B cell (primary cell): Measurements from ENCODE around the gene ZFPM1. TPM values are rescaled to one million over a fixed set of nuclear protein-coding genes. Genes with fewer than 3 reads are reported as not detected.

Source experiments
- ATAC-seq: fragments of 200-7000 bp; cut with Tn5 transposase; one replicate; pipeline ENCODE4 v1.10.0; 2021; ENCODE audit warnings: low read depth, mild to moderate bottlenecking, moderate number of reproducible peaks, moderate library complexity
- CTCF ChIA-PET: fragments of 350-600 bp; sonication (Branson Sonifier 250); formaldehyde crosslinking; loops from one replicate; lab custom pipeline; 2021; ENCODE audit warnings: antibody characterized with exemption, inconsistent platforms; lab: Charles Lee
- POLR2A ChIA-PET: fragments of 350-600 bp; sonication (Branson Sonifier 250); formaldehyde crosslinking; loops from one replicate; lab custom pipeline; 2021; ENCODE audit warnings: antibody characterized with exemption; lab: Charles Lee
- DNase-seq: peaks from one replicate; pipeline ENCODE4 v3.0.0; 2013
- H2AFZ ChIP-seq: 2 replicates; pipeline ENCODE4 v1.6.1; 2012; ENCODE audit warnings: mild to moderate bottlenecking, low read depth, low read length; ENCODE audit not compliant: insufficient read depth, poor library complexity, severe bottlenecking
- H3K27ac ChIP-seq, 2 donors: 1 replicate in 1 of 2; 2 replicates in 1 of 2; pipeline ENCODE4 v1.5.1; 2012 to 2013; ENCODE audit warnings: low read length in 2 of 2, mild to moderate bottlenecking in 2 of 2, moderate library complexity in 1 of 2
- H3K27me3 ChIP-seq, 4 experiments: fragments of 200-600 bp in 1 of 4; sonication (generic) in 1 of 4; replicated peaks in 1 of 4; 1 replicate in 2 of 4; 2 replicates in 2 of 4; pipeline versions ENCODE4 v1.6.1 to v1.7.0; 2013 to 2016; ENCODE audit warnings: low read length in 3 of 4, mild to moderate bottlenecking in 2 of 4, mixed read lengths in 1 of 4, moderate library complexity in 1 of 4; ENCODE audit not compliant: insufficient read depth in 4 of 4, control insufficient read depth in 3 of 4; ENCODE audit errors: control extremely low read depth in 1 of 4
- H3K36me3 ChIP-seq, 2 experiments: replicated peaks in 1 of 2; 1 replicate in 1 of 2; 2 replicates in 1 of 2; pipeline versions ENCODE4 v1.6.1 to v1.7.1; 2013; ENCODE audit warnings: low read length in 1 of 2; ENCODE audit not compliant: insufficient read depth in 2 of 2, control insufficient read depth in 1 of 2; ENCODE audit errors: control extremely low read depth in 1 of 2, extremely low read depth in 1 of 2
- H3K4me1 ChIP-seq, 2 donors: fragments of 200-600 bp in 1 of 2; sonication (generic) in 1 of 2; 1 replicate in 1 of 2; 2 replicates in 1 of 2; pipeline versions ENCODE4 v1.5.1 to v1.6.1; 2013 to 2017; ENCODE audit warnings: low read length in 2 of 2; ENCODE audit not compliant: control insufficient read depth in 2 of 2, insufficient read depth in 2 of 2
- H3K4me2 ChIP-seq: replicated peaks from 2 replicates; pipeline ENCODE3; 2012; ENCODE audit warnings: mild to moderate bottlenecking, low read depth, low read length; ENCODE audit not compliant: poor library complexity, severe bottlenecking
- H3K4me3 ChIP-seq, 5 experiments: fragments of 200-600 bp in 1 of 5; sonication (generic) in 1 of 5; 1 replicate in 3 of 5; 2 replicates in 2 of 5; pipeline versions ENCODE4 v1.5.1 to v1.7.0; 2011 to 2016; ENCODE audit warnings: low read length in 4 of 5, mild to moderate bottlenecking in 4 of 5, low read depth in 2 of 5, control low read depth in 1 of 5, moderate library complexity in 1 of 5; ENCODE audit not compliant: insufficient read depth in 1 of 5; ENCODE audit errors: control extremely low read depth in 1 of 5, extremely low read depth in 1 of 5
- H3K79me2 ChIP-seq: fragments of 200-600 bp; sonication (generic); one replicate; pipeline ENCODE4 v1.6.0; 2016; ENCODE audit warnings: low read length; ENCODE audit not compliant: control insufficient read depth, insufficient read depth
- H3K9ac ChIP-seq: fragments of 200-600 bp; sonication (generic); 2 replicates; pipeline ENCODE4 v1.6.1; 2017; ENCODE audit warnings: mild to moderate bottlenecking, low read length, moderate library complexity
- H3K9me3 ChIP-seq, 3 donors: one replicate each; pipeline versions ENCODE4 v1.6.1 to v1.7.1; 2013; ENCODE audit warnings: low read length in 2 of 3; ENCODE audit not compliant: control insufficient read depth in 2 of 3, insufficient read depth in 1 of 3; ENCODE audit errors: control extremely low read depth in 1 of 3
- H4K20me1 ChIP-seq: 2 replicates; pipeline ENCODE4 v1.6.0; 2012; ENCODE audit warnings: mild to moderate bottlenecking, low read length; ENCODE audit not compliant: insufficient read depth, control insufficient read depth, poor library complexity, severe bottlenecking
- H3K27ac Mint-ChIP-seq: one replicate; pipeline ENCODE4 v1.8.0; 2021; ENCODE audit warnings: mixed read lengths
- H3K27me3 Mint-ChIP-seq: one replicate; pipeline ENCODE4 v1.8.0; 2021; ENCODE audit warnings: mixed read lengths
- H3K4me1 Mint-ChIP-seq: one replicate; pipeline ENCODE4 v1.8.0; 2021; ENCODE audit warnings: mixed read lengths
- H3K4me3 Mint-ChIP-seq: one replicate; pipeline ENCODE4 v1.8.0; 2021; ENCODE audit warnings: mixed read lengths
- H3K9me3 Mint-ChIP-seq: one replicate; pipeline ENCODE4 v1.8.0; 2022; ENCODE audit warnings: mixed read lengths; ENCODE audit not compliant: insufficient read depth
- CTCF ChIP-seq: fragments of 200-600 bp; IDR thresholded peaks from one replicate; pipeline ENCODE4 v1.8.0; 2022; ENCODE audit warnings: antibody characterized with exemption, mild to moderate bottlenecking
- EZH2 ChIP-seq: IDR thresholded peaks from 2 replicates; pipeline ENCODE4 v1.6.1; 2012; ENCODE audit warnings: borderline replicate concordance, low read depth, mild to moderate bottlenecking, moderate library complexity, low read length; ENCODE audit not compliant: insufficient read depth, poor library complexity, severe bottlenecking
- WGBS: methylation state at CpG from one replicate; pipeline ENCODE4 v1.1.5; 2013; ENCODE audit warnings: missing lambda C conversion rate; ENCODE audit not compliant: insufficient coverage; 5-methylcytosine and 5-hydroxymethylcytosine counted together
- intact Hi-C: fragments of 100-400 bp; cut with micrococcal nuclease; formaldehyde crosslinking; loops from one replicate; pipeline ENCODE4 v1.10.0; 2022
- polyA plus RNA-seq: library from polyadenylated mRNA; depleted of rRNA; stranded (reverse); fragments of >200 nt; gene quantifications from 2 replicates; pipeline ENCODE4 v1.2.3, GENCODE V29; 2012
- total RNA-seq, 2 donors: library from RNA; stranded (reverse); fragments of 120-200 nt in 1 of 2; gene quantifications; 1 replicate in 1 of 2; 2 replicates in 1 of 2; pipeline versions ENCODE4 v1.2.3 to v1.2.4, GENCODE V29; 2013 to 2022

ZFPM1 gene
- total and polyA plus RNA-seq, 2 donors (not counting 1 experiment from before 2014, with no cell fraction given): 4.3 to 34.6 TPM

- ATAC-seq: no peak
- Histone ChIP-seq H3K27me3 (no peaks in the 10 kb centered on the region), H3K36me3 (no peaks in the 10 kb centered on the region), H4K20me1 (no peaks in the 10 kb centered on the region), H3K9ac (no peak overlapping the region), H3K27ac (no peak overlapping the region), H3K79me2 (peaks cover 8% of the 10 kb centered on the region), H3K4me3 (no peak overlapping the region), H3K9me3 (peaks cover 0 to 6% (median 0%) of the 10 kb centered on the region in 3 donors), H2AFZ (no peak overlapping the region), H3K4me1 (peaks cover 7 to 8% of the 10 kb centered on the region in 2 donors), H3K4me2 (no peak overlapping the region)
- no peak for TF ChIP-seq CTCF
- TF ChIP-seq EZH2: no peak
- 93% methylated on average over 36 of the region's 36 CpGs for WGBS
- CTCF ChIA-PET: interaction anchor here (0.6 to 3.8 kb wide), 11 partner anchors 8 to 666 kb away, joined by 3 to 15 read pairs (median 4); no protein-coding TSS in a partner anchor
- Mint-ChIP-seq H3K4me1 (peaks cover 7% of the 10 kb centered on the region), H3K27ac (no peak overlapping the region), H3K27me3 (no peaks in the 10 kb centered on the region), H3K4me3 (no peak overlapping the region), H3K9me3 (no peaks in the 10 kb centered on the region)
- intact Hi-C loops: loop anchor here (2.0 to 10.0 kb wide), 3 partner anchors 561 to 657 kb away; no protein-coding TSS in a partner anchor
- POLR2A ChIA-PET: interaction anchor here (0.6 kb wide), 1 partner anchor 494 kb away, joined by 3 read pairs; no protein-coding TSS in a partner anchor
- DNase-seq: peak; percentile 22
These were observed 17.4 kb upstream of the ZFPM1 start for GRCh38 chr16:88435437-88436355.
